Fibroblast of mammary gland (primary cell): Measurements from ENCODE around the gene GART.
A peak's percentile ranks its signal among the peaks of the same experiment; 100 is the strongest.

ENCODE experiments used
- DNase-seq: peaks from one replicate; pipeline ENCODE4 v3.0.0-alpha.2; 2010; ENCODE audit warnings: low read depth
- H3K4me3 ChIP-seq: 2 replicates; pipeline ENCODE4 v1.5.1; 2011; ENCODE audit warnings: low read depth, mild to moderate bottlenecking, low read length, moderate library complexity; ENCODE audit not compliant: control insufficient read depth
- TF ChIP-seq, protein P1 (sequence below): conservative IDR thresholded peaks from 2 replicates; pipeline ENCODE4 v1.5.1; 2011; ENCODE audit warnings: low read depth, low read length, inconsistent platforms; ENCODE audit not compliant: control insufficient read depth, insufficient read depth

The GART gene

DNA sequence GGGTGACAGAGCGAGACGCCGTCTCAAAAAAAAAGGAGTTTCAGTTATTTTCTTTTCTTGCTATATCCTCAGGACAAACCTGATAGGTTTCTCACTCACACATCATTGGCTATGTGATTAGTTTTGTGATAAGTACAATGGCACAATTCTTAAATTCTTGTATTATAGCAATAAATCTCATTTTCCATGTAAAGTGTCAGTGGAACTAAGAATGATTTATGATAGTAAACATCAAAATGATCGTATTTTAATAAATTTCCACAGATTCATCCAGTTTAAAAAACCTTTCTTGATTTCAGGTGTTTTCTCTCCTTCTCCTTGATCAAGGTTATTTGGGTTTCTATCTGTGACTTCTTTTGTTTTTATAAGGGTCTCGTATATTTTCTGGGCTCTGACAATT, 53.9 kb downstream of the GART start:
- TF ChIP-seq, protein P1, sequence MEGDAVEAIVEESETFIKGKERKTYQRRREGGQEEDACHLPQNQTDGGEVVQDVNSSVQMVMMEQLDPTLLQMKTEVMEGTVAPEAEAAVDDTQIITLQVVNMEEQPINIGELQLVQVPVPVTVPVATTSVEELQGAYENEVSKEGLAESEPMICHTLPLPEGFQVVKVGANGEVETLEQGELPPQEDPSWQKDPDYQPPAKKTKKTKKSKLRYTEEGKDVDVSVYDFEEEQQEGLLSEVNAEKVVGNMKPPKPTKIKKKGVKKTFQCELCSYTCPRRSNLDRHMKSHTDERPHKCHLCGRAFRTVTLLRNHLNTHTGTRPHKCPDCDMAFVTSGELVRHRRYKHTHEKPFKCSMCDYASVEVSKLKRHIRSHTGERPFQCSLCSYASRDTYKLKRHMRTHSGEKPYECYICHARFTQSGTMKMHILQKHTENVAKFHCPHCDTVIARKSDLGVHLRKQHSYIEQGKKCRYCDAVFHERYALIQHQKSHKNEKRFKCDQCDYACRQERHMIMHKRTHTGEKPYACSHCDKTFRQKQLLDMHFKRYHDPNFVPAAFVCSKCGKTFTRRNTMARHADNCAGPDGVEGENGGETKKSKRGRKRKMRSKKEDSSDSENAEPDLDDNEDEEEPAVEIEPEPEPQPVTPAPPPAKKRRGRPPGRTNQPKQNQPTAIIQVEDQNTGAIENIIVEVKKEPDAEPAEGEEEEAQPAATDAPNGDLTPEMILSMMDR: no peak
- no peak overlapping the region for H3K4me3 ChIP-seq
- DNase-seq: no peak

DNA sequence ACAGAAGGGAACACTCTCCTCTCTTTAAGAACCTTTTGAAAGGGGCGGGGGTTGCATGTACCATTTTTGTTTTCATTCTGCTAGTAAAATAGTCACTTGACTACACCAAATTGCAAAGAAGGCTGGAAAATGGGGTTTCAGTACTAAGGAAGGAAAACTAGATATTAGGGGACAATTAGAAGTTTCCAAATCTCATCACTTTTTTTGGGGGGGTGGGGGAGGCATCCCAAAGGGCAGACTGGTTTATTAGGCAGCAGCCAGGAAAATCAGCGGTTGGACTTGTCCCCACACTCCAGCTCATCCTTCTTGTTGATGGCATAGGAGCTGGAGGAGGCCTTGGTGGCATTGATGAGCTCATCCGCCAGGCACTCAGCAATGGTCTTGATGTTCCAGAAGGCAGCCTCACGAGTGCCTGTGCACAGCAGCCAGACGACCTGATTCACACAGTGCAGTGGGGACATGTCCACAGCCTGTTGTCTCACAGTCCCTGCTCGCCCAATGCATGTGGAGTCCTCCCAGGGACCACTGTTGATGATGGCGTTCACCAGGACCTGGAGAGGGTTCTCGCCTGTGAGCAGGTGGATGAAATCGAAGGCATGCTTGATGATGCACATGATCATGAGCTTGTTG, 60.5 kb downstream of the GART start:
- DNase-seq: no peak
- H3K4me3 ChIP-seq: no peak overlapping the region
- TF ChIP-seq, protein P1: no peak

DNA sequence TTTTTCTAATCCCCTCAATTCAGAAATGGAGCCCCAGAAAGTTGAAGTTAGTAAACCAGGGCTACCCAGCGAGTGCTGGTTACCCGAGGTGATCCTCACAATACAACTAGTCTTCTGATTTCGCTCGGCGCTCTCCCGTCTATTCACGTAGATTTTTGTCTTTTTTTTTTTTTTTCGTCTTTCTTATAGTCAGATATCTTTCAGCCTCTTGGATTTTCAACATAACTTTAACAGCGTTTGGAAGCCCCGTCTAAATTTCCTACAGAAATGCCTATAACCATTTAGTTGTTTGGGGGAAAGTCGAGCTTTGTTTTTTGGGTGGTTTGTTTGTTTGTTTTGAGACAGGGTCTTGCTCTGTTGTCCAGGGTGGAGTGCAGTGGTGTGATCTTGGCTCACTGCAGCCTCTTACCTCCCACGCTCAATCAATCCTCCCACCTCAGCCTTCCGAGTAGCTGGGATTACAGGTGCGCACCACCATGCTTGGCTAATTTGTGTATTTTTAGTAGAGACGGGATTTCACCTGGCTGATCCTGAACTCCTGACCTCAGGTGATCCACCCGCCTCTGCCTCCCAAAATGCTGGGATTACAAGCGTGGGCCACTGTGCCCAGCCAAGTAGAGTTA, 61.3 kb downstream of the GART start:
- TF ChIP-seq, protein P1: no peak
- H3K4me3 ChIP-seq: peak overlapping the region; percentile 83
- DNase-seq: no peak

DNA sequence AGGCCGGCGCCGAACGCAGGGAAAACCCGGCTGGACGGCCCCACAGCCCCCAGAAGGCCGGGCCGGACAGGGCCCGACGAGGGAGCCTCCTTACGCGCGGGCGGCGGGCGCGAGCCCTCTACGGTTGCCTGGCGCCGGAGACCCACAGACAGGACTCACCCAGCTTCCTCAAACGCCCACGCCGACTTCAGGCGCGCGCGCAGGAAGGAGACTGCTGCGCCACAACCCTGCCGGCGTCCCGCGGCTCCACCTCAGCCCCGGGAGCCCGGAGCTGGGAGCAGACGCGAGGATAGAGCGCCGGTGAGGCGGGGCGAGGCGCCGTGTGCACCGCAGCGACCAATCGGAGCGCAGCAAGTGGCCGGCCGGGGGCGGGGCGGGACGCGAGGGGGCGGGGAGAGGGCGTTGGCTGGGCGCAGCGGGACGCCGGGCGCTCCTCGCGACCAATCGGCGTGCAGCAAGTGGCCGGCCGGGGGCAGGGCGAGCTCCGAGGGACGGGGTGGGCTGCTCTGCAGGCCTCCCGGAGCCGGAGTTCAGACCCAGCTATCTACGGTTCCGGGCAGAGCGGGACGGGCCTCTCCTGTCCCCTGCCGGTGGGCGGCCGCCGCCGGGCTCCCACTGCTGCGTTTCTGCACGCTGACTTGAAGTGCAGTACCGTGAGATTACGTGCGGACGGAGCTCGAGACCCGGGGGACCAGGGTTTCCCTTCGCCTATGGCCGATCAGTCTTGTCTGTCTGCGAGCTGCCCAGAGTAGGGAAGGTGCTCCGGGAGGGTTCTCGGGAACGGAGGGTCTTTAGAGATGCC, 62.0 kb downstream of the GART start, which contains the start of gene TMEM50B:
Gene TMEM50B (minus strand): TSS at position 296 of the 802 bp plus-strand sequence. CDS start 11,089 bp downstream, outside the sequence.
- peak; percentile 93 for DNase-seq
- TF ChIP-seq, protein P1: peak; percentile 20
- H3K4me3 ChIP-seq: peak within 1 kb of the TSS; percentile 86

DNA sequence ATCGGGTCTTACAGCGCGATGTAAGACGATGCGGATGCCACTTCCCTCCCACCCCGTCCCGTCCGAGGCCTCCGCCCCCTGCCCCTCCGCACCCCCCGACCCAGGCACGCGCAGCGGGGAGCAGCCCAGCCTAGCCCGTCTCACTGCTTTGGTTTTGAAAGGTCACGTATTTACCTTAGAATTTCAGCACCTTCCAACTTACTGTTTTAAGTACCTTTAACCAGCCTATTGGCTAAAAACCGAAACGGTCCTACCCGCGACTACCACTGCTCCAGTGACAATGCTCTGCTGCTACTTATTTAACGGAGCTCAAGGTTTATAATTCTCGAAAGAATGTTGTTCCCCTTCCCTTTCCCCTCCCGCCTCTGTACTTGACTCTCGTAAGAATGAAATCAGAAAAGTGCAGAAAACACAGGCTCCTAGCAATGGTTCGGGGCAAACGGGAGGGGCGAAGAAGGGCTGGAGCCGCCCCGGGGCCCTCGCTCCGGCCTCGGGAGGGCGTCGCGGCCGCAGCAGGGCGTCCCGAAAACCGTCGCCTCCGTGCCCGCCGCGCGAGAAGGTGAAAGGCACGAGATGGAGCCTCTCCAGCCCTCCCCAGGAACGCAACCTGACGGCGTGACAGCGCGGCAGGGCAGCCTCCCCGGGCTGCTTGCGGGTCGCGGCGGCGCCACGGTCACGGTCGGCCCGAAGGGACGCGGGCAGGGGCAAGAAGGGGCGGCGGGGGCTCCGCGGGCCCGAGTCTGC, 62.8 kb downstream of the GART start:
- peak overlapping the region; percentile 86 for H3K4me3 ChIP-seq
- peak; percentile 15 for DNase-seq
- TF ChIP-seq, protein P1: no peak

DNA sequence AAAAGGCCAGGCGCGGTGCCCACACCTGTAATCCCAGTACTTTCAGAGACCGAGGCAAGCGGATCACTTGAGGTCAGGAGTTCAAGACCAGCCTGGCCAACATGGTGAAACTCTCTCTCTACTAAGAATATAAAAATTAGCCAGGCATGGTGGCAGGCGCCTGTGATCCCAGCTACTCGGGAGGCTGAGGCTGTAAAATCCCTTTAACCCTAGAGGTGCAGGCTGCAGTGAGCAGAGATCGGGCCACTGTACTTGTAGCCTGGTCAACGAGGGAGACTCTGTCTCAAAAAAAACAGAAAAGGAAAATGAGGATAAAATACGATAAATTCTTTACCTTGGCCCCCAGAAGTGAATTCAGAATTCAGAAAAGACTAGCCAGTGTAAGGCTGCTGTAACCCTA, 63.7 kb downstream of the GART start:
- TF ChIP-seq, protein P1: no peak
- no peak for DNase-seq
- peak overlapping the region; percentile 86 for H3K4me3 ChIP-seq
